HG03097 (cell line): Measurements from ENCODE around the gene FARP1.

ENCODE experiments used
- ATAC-seq: cut with Tn5 transposase; IDR thresholded peaks from one replicate; pipeline ENCODE4 v1.9.1; 2021; ENCODE audit not compliant: unreplicated experiment, low FRiP score

FARP1 gene

DNA sequence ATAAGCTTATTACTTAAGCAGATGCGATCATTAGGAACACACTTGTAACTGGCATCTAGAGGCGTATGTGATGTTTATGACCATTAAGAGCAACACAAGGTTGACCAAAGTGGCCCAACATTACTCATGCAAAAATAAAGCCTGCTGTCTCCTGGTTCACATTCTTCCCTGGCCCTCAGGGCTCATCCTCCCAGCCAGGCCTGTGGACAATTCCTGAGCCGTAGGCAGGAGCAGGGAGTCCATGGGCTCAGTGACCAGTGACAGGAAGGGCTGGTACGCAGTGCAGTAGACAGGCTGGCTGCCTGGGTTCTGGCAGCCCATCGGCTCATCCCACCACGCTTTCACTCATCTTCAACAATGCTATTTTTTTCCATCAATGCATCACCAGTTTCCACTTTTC, 328.0 kb downstream of the FARP1 start:
- ATAC-seq = no peak

DNA sequence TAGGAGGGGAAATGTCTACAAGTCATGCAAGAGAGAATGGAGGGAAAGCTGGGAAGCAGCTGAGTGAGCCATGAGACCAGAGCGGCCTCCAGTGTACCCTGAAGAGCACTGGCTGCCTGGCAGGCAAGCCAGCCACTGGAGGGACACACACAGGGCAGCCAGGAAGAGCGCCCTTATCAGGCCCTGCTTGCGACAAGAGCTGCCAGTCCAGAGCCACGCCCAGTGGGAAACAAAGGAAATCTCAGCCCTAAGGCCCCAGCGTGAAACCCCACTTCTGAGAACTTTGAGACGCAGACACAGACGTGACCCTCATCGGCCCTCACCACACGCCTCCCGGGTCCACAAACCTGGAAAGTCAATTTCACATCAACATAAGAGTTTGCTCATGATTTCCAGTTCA, 329.0 kb downstream of the FARP1 start:
- no peak for ATAC-seq

DNA sequence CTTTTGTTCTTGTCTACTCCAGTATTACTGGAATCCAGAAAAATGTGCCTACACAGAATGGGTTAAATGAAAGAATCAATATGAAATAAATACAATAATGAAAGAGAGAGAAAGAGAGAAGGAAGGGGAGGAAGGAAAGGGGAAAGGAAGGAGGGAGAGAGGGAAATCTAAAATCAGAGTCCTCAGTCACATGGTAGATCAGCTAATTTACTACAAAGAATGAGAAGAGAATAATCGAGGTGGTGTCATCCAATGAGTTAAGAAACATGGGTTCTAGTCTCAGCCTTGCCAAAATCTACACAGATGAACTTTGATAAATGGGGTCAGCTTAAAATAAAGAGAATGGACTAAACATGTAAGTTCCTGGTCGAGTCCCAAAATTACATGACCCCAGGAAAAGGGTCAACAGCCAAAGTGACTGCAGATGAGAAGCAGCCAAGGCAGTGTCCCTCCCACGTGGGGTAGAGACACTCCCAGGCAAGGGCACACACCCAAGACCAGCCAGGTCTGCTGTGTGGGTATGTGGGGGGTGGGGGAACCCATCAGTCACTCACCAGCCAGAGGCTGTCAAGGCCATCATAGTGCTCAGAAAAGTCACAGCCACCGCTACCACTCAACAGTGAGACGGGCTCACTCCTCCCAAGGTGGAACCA, 330.4 kb downstream of the FARP1 start:
- ATAC-seq = no peak

DNA sequence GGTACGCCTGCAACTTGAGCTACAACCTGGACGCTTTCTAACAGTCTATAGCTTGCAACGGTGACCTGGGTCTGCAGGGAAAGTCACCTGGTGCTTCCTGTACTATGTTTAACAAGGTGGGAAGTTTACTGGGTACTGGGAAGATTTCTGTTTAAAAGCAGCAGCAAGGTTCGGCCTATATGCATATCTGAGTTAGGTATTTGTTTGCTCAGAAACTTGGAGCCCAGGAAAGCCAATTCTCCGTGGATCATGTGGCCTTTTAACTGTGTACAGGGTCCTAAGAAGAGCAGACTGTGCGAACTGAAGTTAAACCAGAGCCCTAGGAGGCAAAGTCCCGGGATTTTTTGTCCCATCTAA, 330.9 kb downstream of the FARP1 start:
- ATAC-seq = no peak

DNA sequence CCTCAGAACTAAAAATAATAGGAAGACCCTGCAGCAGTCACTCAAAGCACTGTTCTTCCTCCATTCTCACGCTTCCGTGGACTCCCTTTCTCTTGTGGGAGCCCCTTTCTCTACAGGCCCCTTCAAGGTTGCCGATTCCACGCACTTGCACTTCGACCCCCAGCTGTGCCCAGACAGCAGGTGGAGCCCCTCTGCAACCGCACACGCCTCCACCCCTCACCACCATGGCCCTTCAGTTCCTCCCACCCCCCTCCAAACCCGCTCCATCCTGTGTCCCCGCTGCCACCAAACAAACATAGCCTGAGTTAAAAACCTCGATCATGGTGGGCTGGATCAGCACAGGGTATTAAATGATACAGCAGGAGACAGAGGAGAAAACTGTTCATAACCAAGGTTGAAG, 331.4 kb downstream of the FARP1 start:
- ATAC-seq = no peak

DNA sequence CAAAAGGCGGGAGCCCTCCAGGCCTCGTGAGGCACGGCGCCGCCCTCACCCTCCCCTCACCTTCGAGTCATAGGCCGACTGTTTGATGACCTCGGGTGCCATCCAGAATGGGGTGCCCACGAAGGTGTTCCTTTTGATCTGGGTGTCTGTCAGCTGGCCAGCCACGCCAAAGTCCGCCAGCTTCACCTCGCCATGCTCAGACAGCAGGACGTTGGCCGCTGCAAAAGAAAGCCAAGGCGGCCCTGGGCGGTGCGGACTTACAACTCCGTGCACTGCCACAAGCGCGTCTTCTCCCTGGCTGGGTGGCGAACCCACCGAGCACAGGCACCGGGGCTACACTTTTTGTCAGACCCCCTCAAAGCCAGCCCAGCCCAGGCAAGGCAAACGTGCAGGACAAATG, 331.9 kb downstream of the FARP1 start:
- ATAC-seq = no peak

DNA sequence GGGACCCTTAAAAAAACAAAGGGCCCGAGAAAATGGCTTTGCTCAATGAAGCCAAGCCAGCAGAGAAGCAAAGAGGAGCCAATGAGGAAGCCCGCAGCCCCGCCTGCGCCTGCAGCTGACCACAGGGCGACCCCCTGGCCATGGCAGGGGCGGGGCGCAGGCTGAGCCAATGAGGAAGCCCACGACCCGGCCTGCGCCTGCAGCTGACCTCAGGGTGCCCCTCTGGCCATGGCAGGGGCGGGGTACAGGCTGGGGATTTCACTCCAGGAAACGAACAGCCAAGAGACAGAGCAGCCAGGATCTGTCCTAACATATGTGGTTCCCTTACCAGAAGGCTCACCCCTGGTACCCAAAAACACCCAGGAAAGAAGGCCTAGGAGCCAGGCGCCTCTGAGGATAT, 332.6 kb downstream of the FARP1 start:
- ATAC-seq = no peak

DNA sequence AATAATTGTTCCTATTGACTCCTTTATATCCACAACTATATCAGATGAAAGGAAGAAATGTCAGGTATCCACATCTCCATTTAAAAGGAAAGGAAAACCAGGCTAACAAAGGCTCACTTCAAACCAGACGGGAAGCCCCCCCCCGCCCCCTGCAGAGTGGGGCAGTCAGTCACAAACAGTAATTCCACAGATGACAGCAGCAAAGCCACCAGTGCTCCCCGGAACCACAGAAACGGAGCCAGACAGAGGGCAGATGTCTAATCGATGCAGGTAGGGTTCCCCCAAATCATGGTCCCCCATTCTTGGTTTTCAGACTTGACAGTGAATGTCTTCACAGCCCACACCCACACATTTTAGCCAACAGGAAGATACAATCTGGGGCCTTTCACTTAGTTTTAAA, 333.2 kb downstream of the FARP1 start:
- peak; percentile 28 for ATAC-seq

DNA sequence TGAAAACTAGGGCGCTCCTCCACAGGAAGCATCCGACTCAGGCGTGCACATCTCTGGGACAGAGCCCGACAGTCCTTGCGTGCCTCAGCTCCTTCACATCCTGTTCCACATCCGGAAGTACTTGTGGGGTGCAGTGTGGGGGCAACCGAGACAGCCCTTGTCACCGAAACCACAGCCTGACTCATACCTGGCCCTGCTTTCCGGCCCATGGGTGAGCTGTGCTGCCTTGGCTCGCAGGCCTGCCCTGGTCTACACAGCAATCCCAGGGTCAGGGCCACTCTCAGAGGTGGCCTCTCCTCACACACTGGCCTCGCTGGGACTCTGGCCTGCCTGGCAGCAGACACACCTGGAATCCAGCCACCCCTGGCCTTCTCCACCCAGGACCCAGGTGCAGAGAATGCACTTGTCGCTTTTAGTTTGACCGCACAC, 333.7 kb downstream of the FARP1 start:
- peak; percentile 86 for ATAC-seq

DNA sequence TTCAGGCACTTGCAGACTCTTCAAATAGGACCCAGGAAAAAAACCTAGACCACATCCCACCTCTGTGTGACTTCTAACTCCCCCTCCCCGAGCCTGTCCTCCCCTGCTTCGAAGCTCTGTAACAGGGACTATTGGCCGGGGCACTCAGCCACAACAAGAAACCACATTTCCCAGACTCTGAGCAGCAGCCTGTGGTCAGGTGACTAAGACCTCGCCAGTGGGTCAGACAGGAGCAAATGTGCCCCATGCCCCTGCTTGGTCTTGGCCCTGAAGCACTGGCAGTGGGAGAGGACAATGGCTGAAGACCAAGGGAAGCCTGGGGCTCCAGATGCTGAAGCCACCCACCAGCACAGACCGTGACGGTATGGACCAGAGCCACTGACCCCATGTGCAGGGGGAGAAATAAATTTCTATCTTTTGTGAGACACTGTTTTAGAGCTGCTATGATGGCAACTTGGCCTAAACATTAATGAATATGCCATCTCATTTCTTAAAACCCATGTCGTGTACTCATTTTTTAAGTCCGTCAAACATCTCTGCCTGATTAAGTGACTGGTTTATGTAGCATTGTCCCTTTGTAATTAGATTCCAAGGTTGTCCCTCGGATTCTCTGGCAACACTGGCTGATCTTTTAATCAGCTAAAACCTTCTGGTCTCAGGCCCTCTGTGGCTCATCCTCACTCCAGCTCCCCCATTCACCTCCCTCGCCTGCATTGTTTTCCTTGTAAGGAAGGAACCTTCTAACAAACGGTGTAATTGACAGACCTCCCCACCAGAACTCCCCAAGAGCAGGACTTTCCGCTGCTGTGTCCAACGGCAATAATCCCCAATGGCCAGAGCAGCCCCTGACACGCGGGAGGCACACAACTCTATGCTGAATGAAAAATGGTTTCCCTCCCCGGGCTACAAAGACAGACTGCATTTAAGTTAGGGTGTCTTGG, 335.6 kb downstream of the FARP1 start:
- peak; percentile 43 for ATAC-seq

DNA sequence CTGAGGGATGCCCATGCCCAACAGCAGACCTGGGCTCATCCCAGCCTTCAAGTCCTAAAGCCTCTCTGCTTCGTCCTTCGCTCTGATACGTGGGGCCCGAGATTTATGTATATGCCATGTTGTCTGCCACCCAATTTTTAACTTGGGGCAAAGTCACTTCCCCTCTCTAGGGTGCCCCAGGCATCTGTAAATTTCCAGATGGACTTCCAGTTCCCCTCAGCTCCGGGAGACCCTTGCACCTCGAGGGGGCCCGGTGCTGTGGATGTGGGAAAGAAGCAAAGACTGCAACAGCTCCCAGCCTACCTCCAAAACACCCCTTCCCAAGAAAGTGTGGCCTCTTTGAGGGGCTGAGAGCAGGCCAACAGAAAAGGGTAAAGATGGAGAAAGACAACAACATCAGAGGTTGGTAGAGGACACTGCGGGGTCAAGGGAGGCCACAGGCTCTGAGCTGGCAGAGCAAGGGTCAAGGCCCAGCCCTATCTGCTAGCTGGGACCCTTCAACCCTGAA, 336.7 kb downstream of the FARP1 start:
- no peak for ATAC-seq

DNA sequence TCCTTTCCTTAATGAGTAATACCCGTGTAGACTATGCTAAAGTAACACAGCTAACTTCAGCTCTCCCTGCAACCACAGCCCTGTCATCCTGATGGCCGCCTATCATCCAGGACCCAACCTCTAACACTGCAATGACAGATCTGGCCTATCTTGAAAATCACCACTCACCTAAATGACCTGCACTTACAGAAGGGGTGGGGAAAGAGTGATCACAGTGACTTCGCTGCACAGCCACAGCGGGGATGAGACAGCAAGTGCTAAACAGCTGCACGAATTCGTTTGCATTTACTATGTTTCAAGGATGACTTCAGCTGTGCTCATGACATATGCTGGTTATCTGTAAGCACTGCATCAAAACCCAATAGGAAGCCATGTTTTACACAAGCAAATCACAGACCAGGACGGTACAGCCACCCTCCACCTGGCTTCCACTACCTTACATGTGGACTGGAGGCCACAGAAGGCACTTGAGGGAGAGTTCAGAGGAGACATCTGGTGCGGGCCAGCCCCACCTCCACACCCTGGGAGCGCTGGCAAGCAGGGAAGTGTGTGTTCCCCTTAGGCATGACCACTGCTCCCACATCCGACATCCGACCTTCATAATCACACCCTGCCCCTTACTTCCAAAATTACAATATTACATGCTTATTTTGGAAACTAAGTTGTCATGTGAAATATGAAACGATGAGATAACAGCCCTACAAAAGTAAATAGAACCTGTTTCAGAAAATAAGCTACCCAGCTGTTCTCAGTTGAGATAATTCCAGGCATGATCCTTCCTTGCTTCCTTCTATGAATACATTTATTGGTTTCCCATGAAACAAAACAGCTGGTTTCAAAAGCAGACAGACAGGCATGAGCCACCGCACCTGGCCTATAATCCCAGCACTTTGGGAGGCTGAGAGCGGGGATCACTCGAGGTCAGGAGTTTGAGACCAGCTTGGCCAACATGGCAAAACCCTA, 338.3 kb downstream of the FARP1 start:
- no peak for ATAC-seq

DNA sequence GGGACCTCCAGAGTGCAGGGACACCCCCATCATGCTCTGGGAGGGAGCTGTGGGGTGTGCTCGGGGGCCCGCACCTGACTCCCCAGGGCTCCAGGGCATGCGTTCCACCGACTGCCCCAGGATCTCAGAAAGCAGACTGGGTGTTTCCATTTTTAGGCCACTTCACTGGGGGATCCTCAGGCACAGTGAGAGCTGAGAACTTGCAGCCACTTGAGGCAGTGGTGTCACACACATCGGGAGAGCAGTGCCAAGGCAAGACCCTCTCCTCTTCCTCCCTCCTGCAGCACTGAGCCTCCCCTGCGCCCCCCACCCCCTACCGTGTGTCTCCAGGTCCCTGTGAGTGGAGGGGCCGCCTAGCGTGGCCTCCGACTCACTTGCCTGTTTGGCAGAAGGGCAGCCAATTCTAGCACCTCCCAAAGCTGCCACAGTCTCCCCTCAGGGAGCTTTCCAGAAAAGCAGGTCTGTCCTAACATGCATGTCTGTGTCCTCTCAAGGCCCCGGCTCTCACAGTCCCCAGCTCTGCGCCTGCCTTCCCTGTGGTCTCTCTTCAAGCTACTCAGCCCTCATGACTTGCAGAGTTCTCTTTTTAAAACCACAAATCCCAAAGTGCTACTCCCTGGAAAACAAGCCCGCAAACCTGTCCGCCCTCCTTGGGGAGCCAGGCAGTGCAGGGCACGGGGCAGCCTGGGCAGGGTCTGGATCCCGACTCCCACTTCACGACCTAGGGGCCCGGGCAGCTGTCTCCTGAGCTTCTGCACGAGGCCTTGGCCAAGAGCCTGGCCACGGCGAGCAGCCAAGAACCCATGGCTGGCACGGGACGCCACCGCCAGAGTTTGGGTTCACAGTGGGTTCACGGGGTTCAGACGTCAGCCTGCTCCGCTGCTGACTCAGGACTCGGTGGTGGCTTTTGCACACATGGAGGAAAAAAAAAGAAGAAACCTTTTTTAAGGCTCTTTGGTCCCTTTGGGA, 339.9 kb downstream of the FARP1 start:
- ATAC-seq = no peak

DNA sequence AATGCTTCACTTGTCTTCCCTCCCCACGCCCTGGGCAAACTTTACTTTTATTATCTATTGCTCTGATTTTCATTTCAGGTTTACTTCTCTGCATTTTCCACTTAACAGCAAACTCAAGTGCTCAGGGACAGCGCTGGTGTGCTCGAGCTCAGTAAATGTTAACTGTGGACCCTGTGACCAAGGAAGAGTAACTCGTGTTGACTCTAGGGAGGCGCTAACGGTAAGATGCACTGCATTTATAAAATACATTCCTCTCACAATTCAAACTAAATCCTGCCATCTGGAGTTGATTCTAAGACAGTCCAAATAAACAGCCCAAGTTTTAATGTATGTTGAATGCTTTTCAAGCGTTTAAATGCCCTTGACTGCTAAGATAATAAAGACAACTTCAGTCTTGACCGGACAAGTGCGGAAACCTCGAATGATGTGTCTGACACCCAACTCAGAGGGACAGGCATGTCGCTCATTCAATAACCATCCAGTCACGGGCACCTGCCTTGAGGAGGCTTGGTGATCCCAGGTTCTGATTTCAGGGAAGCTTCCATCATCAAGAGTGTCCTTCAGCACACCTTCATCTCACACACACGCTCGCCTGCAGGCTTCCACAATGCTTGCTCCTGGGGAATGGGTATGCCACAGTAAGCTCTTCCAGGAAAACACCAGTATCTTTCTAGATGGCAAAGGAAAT, 340.9 kb downstream of the FARP1 start:
- ATAC-seq = no peak

DNA sequence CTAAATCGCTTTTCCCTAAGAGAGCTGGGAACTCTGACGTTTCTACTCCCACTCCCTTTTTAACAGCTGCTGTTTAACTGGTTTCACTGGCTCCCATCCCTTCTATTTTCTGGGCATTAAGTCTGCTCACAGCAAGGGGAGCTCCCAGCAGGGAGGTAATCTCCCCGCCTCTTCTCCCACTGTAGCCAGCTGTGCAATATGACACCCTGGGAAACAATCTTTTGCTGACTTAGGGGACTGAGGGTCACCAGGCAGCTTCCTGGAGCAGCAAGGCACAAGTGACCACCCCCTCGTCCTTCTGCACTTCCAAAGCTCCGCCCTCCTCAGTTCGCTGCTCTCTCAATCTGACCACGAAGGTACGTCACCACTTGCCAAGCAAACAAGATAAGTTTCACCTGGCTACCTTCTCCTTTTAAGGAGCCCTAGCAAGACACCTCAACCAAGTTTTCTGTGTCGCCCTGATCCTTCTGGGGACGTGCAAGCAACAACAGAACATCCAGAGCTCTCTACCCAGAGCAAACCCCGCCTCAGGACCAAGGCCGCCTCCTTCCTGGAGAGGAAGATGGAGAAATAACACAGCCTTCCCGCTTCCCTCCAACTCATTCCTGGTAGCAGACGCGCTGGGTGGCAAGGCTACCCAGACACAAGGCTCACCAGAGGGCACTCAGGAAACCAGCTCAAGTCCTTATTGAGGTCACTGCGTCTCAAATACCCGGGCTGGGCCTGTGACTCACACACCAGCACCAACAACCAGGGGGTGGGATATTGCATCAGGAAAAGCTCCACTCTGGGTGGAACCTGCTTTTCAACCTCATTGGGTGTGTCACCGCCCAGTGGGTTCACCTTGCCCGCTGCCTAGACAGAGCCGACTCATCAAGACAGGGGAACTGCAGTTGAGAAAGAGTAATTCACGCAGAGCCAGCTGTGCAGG, 341.7 kb downstream of the FARP1 start:
- ATAC-seq = peak; percentile 39

DNA sequence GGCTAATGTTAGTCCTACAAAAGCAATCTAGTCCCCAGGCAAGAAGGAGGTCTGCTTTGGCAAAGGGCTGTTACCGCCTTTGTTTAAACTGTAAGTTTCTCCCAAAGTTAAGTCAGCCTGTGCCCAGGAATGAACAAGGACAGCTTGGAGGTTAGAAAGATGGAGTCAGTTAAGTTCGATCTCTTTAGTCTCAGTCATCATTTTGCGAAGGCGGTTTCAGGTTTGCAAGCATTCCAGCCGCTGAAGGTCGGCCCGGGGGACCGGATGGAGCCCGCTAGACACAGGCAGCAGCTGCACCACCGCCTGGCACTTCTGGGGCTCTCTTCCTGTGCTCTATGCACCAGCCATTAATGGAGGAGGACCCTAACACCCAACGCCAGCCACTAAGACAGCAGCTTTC, 342.7 kb downstream of the FARP1 start:
- no peak for ATAC-seq

DNA sequence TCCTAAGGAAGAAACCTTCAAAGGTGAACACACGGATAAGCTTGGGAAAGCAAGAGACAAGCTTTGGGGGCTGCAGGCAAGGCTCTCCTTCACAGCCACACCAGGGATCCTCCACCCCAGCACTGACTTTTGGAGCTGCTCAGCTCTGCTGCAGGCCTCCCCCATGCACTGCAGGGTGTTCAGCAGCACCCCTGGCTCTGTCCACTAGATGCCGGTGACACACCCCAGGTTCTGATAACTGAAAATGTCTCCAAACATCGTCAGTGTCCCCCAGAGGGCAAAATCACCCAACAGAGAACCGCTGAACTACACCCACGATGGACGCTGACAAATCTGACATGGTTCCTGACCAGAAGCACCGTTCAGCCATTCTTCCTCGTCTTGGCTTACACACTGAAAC, 343.5 kb downstream of the FARP1 start:
- no peak for ATAC-seq

DNA sequence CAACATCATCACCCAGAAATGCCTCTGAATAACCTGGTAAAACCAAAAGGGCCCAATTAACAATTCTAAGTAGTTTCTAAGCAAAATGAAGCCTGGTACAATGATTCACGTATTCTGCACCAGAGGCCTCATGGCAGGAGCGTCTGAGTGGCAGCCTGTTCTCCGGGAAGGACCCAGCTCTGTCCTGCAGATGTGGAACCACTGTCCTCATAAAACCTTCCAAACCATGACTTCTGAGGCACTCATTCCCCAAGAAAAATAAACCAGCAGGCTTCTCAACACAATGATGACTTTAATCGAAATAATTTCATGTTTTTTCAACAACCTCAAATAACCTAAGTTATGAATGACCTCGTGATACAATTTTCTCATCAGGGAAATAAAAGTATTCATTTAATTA, 344.1 kb downstream of the FARP1 start:
- no peak for ATAC-seq
